CD4-positive, alpha-beta T cell (primary cell): ENCODE results near the gene NSUN3. TPM values are rescaled to one million over a fixed set of nuclear protein-coding genes. Genes with fewer than 3 reads are reported as not detected.

Experiments
- ATAC-seq: fragments of 200-7000 bp; cut with Tn5 transposase; one replicate; pipeline ENCODE4 v1.10.0; 2022; ENCODE audit warnings: mild to moderate bottlenecking; ENCODE audit not compliant: poor library complexity
- CTCF ChIA-PET: fragments of 350-600 bp; sonication (Branson Sonifier 250); formaldehyde crosslinking; loops from one replicate; lab custom pipeline; 2021; ENCODE audit warnings: antibody characterized with exemption, inconsistent platforms; lab: Charles Lee
- POLR2A ChIA-PET: fragments of 350-600 bp; sonication (Branson Sonifier 250); formaldehyde crosslinking; loops from one replicate; lab custom pipeline; 2021; ENCODE audit warnings: antibody characterized with exemption, inconsistent platforms; lab: Charles Lee
- DNase-seq, 14 experiments: peaks; one replicate each; pipeline ENCODE4 v3.0.0-alpha.2; 2013 to 2020; ENCODE audit warnings: mixed read lengths in 2 of 14
- H3K27ac ChIP-seq, 2 donors: one replicate each; pipeline versions ENCODE4 v1.5.1 to v1.7.0; 2013; ENCODE audit warnings: low read length in 2 of 2, low read depth in 1 of 2, mild to moderate bottlenecking in 1 of 2
- H3K27me3 ChIP-seq, 2 experiments: 1 replicate in 1 of 2; 2 replicates in 1 of 2; pipeline versions ENCODE4 v1.6.1 to v1.7.0; 2013; ENCODE audit warnings: low read length in 2 of 2, control low read depth in 1 of 2, mild to moderate bottlenecking in 1 of 2, moderate library complexity in 1 of 2; ENCODE audit not compliant: insufficient read depth in 2 of 2, control insufficient read depth in 1 of 2
- H3K36me3 ChIP-seq: one replicate; pipeline ENCODE4 v1.6.1; 2013; ENCODE audit warnings: low read length, control low read depth; ENCODE audit not compliant: insufficient read depth
- H3K4me1 ChIP-seq: one replicate; pipeline ENCODE4 v1.6.1; 2013; ENCODE audit warnings: low read length, control low read depth; ENCODE audit not compliant: insufficient read depth
- H3K4me3 ChIP-seq: one replicate; pipeline ENCODE4 v1.5.1; 2013; ENCODE audit warnings: mild to moderate bottlenecking, low read length, moderate library complexity
- H3K9me3 ChIP-seq, 2 experiments: 1 replicate in 1 of 2; 2 replicates in 1 of 2; pipeline versions ENCODE4 v1.6.1 to v1.7.0; 2013; ENCODE audit warnings: low read length in 2 of 2, mild to moderate bottlenecking in 2 of 2, control low read depth in 1 of 2, moderate library complexity in 1 of 2; ENCODE audit not compliant: control insufficient read depth in 1 of 2, insufficient read depth in 1 of 2
- H3K27ac Mint-ChIP-seq: one replicate; pipeline ENCODE4 v1.8.0; 2020; ENCODE audit warnings: mixed read lengths
- H3K27me3 Mint-ChIP-seq: one replicate; pipeline ENCODE4 v1.8.0; 2021; ENCODE audit warnings: mixed read lengths
- H3K36me3 Mint-ChIP-seq: one replicate; pipeline ENCODE4 v1.8.0; 2021; ENCODE audit warnings: low read depth, mixed read lengths
- H3K4me1 Mint-ChIP-seq: one replicate; pipeline ENCODE4 v1.8.0; 2021; ENCODE audit warnings: low read depth, mixed read lengths
- H3K4me3 Mint-ChIP-seq: one replicate; pipeline ENCODE4 v1.8.0; 2020; ENCODE audit warnings: mild to moderate bottlenecking, mixed read lengths
- H3K9me3 Mint-ChIP-seq: one replicate; pipeline ENCODE4 v1.8.0; 2020; ENCODE audit warnings: mixed read lengths
- intact Hi-C, 2 experiments: fragments of 100-400 bp; cut with DNase I in 1 of 2; cut with micrococcal nuclease in 1 of 2; formaldehyde crosslinking; loops; one replicate each; pipeline versions ENCODE4 v1.15.1 to v1.9.0; 2023 to 2025; cut with DNase I, micrococcal nuclease
- total RNA-seq, 174 experiments: library from RNA in 2 of 174; stranded (reverse) in 2 of 174; gene quantifications; one replicate each; pipeline ENCODE4 v1.2.3 and lab custom pipeline; 2021 to 2026
- TF ChIP-seq, protein P1 (sequence below): fragments of 200-600 bp; IDR thresholded peaks from one replicate; pipeline ENCODE4 v1.8.0; 2022; ENCODE audit warnings: antibody characterized with exemption, mild to moderate bottlenecking

Gene NSUN3
- total RNA-seq, 2 experiments from 2014 or later, result 12.4 to 13.4 TPM

DNA sequence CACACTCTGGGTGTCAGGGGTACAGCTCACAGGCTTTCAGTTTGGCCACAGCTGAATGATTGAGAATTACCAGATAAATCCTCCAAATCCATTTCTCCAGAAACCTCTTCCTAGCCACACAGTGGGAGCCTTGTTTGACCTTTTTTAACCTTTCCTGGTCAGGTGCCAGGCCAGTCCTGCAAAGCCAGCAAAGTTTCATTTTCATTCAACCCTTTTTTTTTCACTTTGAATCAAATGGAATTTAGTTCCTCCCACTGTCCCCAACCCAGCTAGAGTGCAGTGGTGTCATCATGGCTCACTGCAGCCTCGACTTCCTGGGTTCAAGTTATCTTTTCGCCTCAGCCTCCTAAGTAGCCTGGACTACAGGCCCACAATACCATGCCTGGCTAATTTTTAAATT lies 67.8 kb downstream of the NSUN3 start:
- H3K4me1 Mint-ChIP-seq, result no peaks in the 10 kb centered on the region
- POLR2A ChIA-PET, result no interaction called here

DNA sequence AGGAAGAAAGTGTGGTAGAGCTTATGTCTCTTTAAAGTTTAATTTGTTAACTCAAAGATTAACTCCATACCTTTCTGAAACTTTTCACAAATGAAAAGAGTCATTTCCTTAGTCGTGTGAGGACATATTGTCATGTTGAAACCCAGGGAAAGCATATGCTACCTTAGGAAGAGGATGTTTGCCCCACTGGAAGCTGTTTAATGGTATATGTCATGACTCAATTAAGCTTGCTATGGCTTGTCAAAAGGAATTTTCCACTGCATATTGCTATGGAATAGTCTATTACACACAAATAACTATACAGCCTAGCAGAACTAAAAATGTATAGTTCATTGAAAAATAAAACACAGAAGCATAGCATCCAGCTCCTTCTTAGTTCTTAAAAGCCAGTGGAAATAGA lies 69.9 kb downstream of the NSUN3 start:
- Histone ChIP-seq H3K36me3 (peaks cover 9% of the 10 kb centered on the region), H3K4me1 (no peaks in the 10 kb centered on the region), H3K27ac (no peak overlapping the region), H3K9me3 (peaks cover 0 to 4% of the 10 kb centered on the region in 2 experiments), H3K4me3 (no peak overlapping the region), H3K27me3 (no peaks in the 10 kb centered on the region)
- no peak for DNase-seq
- peaks cover 21% of the 10 kb centered on the region for H3K36me3 Mint-ChIP-seq
- ATAC-seq, result no peak
- no peaks in the 10 kb centered on the region for H3K4me1 Mint-ChIP-seq
- TF ChIP-seq, protein P1, sequence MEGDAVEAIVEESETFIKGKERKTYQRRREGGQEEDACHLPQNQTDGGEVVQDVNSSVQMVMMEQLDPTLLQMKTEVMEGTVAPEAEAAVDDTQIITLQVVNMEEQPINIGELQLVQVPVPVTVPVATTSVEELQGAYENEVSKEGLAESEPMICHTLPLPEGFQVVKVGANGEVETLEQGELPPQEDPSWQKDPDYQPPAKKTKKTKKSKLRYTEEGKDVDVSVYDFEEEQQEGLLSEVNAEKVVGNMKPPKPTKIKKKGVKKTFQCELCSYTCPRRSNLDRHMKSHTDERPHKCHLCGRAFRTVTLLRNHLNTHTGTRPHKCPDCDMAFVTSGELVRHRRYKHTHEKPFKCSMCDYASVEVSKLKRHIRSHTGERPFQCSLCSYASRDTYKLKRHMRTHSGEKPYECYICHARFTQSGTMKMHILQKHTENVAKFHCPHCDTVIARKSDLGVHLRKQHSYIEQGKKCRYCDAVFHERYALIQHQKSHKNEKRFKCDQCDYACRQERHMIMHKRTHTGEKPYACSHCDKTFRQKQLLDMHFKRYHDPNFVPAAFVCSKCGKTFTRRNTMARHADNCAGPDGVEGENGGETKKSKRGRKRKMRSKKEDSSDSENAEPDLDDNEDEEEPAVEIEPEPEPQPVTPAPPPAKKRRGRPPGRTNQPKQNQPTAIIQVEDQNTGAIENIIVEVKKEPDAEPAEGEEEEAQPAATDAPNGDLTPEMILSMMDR, result no peak
- ChIA-PET POLR2A (no interaction called here), CTCF (no interaction called here)
- no peak overlapping the region for H3K27ac Mint-ChIP-seq
- H3K27me3 Mint-ChIP-seq, result no peaks in the 10 kb centered on the region
- H3K9me3 Mint-ChIP-seq, result peaks cover 2% of the 10 kb centered on the region
- intact Hi-C loops, result no loop called here
- H3K4me3 Mint-ChIP-seq, result no peak overlapping the region

More for the DNA sequence above, 67.8 kb downstream of the NSUN3 start:
- ATAC-seq (no peak), DNase-seq (no peak)
- Histone ChIP-seq H3K27ac (no peak overlapping the region), H3K36me3 (peaks cover 16% of the 10 kb centered on the region), H3K4me1 (no peaks in the 10 kb centered on the region), H3K4me3 (no peak overlapping the region), H3K9me3 (peaks cover 0 to 4% of the 10 kb centered on the region in 2 experiments), H3K27me3 (no peaks in the 10 kb centered on the region)
- H3K27me3 Mint-ChIP-seq, result no peaks in the 10 kb centered on the region
- intact Hi-C loops, result no loop called here
- TF ChIP-seq, protein P1, result no peak
- H3K27ac Mint-ChIP-seq, result no peak overlapping the region
- H3K4me3 Mint-ChIP-seq, result no peak overlapping the region
- H3K36me3 Mint-ChIP-seq, result peaks cover 41% of the 10 kb centered on the region
- no peaks in the 10 kb centered on the region for H3K9me3 Mint-ChIP-seq
- CTCF ChIA-PET, result no interaction called here

DNA sequence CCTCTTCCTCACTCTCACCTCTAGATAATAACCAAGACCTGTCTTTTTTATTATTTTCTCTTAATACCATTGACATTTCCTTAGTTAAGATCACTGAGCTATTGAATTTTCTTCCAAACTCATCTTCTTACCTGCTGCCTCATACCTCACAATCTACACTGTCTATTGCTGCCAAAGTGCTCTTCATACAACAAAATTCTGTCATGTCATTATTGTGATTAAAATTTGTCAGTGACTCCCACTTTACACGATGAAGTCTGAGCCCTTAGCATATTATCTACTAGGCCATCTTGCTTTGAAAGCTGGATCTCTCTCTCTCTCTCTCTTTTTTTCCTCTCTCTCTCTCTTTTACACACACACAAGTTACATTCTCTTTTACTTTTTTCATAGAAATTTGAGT lies 73.3 kb downstream of the NSUN3 start:
- no peaks in the 10 kb centered on the region for H3K27me3 ChIP-seq
- TF ChIP-seq, protein P1, result no peak
- no peaks in the 10 kb centered on the region for H3K27me3 Mint-ChIP-seq
- H3K36me3 ChIP-seq, result no peaks in the 10 kb centered on the region
- H3K4me3 Mint-ChIP-seq, result no peak overlapping the region
- H3K27ac Mint-ChIP-seq, result no peak overlapping the region
- H3K9me3 ChIP-seq, result peaks cover 0 to 4% of the 10 kb centered on the region in 2 experiments
- H3K4me1 Mint-ChIP-seq, result no peaks in the 10 kb centered on the region
- H3K9me3 Mint-ChIP-seq, result peaks cover 2% of the 10 kb centered on the region
- H3K36me3 Mint-ChIP-seq, result no peaks in the 10 kb centered on the region
- no peaks in the 10 kb centered on the region for H3K4me1 ChIP-seq
- ChIA-PET CTCF (no interaction called here), POLR2A (no interaction called here)
- no peak overlapping the region for H3K27ac ChIP-seq
- H3K4me3 ChIP-seq, result no peak overlapping the region
- DNase-seq, result no peak
- intact Hi-C loops, result no loop called here
- no peak for ATAC-seq
